NT2/D1 (cell line): ENCODE results near the gene KRT222.

Source experiments
- YY1 ChIP-seq: IDR thresholded peaks from 2 replicates; pipeline ENCODE4 v1.6.1; 2011; ENCODE audit not compliant: insufficient read length, insufficient read depth
- ZNF274 ChIP-seq: IDR thresholded peaks from 2 replicates; pipeline ENCODE4 v1.6.1; 2011; ENCODE audit warnings: mild to moderate bottlenecking, low read depth, low read length

DNA sequence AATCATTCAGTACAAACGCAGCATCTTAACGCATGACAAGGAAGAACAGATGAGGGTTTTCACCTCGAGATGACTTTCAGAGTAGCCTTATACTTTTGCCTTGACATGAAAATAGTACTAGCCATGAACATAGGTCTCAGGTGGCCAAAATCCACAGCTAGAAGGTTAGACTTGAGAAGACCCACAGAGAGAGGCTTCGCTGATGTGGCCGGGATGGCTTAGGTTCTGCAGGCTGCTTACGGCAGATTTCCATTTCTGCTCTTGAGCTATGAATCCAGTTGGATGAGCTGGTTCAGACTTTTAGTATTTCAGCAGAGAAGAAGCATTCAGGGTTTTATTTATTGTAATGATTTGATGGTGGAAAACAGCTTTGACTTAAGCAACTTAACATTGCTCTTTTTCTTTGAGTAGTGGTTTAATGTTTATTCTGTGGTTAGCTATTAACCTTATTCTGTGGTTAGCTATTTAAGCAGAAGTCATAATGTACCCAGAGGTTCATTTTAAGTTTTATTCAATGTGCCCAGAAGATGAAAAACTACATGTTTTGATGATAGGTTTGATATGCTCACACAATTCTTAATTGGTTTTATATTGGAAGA lies 31.0 kb upstream of the KRT222 start:
- TF ChIP-seq ZNF274 (no peak), YY1 (no peak)
